ENCODE data around the gene FRMD8. TPM values are rescaled to one million over a fixed set of nuclear protein-coding genes. Genes with fewer than 3 reads are reported as not detected.

FRMD8 gene
- polyA plus RNA-seq, 1 donor from 2014 or later, result 22.2 TPM

GRCh38 chr11:65351511-65351910 is 34.9 kb upstream of the FRMD8 start:
- Histone ChIP-seq H3K4me3 (ENCODE audit: low read length) (no peak overlapping the region), H4K20me1 (ENCODE audit: insufficient read depth) (no peaks in the 10 kb centered on the region), H3K9me3 (ENCODE audit: low read length) (no peaks in the 10 kb centered on the region), H3K36me3 (ENCODE audit: insufficient read depth, low read length) (peaks cover 6% of the 10 kb centered on the region), H3K79me2 (replicated peaks; ENCODE audit: insufficient read depth, low read length) (peaks cover 18% of the 10 kb centered on the region), H3F3A (ENCODE audit: insufficient read depth, low read length, poor library complexity, severe bottlenecking) (peaks cover 6% of the 10 kb centered on the region), H3K27ac (ENCODE audit: low read length) (no peak overlapping the region), H2AFZ (ENCODE audit: low read depth, low read length) (no peak overlapping the region), H3K27me3 (ENCODE audit: insufficient read depth, low read depth, low read length) (no peaks in the 10 kb centered on the region), H3K9me2 (ENCODE audit: insufficient read depth, low read length) (no peaks in the 10 kb centered on the region), H3K9ac (ENCODE audit: low read length) (no peak overlapping the region), H3K4me2 (ENCODE audit: low read length) (no peak overlapping the region)
- TF ChIP-seq SMC3 (conservative IDR thresholded peaks at IDR 0.05; ENCODE audit: poor library complexity) (no peak), RAD21 (conservative IDR thresholded peaks at IDR 0.05) (no peak), MXI1 (conservative IDR thresholded peaks at IDR 0.05; ENCODE audit: poor library complexity, severe bottlenecking) (no peak), TAF1 (IDR thresholded peaks at IDR 0.05; ENCODE audit: low read depth) (no peak), REST (IDR thresholded peaks at IDR 0.05; ENCODE audit: borderline replicate concordance) (no peak)
- TF ChIP-seq, protein P1, sequence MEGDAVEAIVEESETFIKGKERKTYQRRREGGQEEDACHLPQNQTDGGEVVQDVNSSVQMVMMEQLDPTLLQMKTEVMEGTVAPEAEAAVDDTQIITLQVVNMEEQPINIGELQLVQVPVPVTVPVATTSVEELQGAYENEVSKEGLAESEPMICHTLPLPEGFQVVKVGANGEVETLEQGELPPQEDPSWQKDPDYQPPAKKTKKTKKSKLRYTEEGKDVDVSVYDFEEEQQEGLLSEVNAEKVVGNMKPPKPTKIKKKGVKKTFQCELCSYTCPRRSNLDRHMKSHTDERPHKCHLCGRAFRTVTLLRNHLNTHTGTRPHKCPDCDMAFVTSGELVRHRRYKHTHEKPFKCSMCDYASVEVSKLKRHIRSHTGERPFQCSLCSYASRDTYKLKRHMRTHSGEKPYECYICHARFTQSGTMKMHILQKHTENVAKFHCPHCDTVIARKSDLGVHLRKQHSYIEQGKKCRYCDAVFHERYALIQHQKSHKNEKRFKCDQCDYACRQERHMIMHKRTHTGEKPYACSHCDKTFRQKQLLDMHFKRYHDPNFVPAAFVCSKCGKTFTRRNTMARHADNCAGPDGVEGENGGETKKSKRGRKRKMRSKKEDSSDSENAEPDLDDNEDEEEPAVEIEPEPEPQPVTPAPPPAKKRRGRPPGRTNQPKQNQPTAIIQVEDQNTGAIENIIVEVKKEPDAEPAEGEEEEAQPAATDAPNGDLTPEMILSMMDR (IDR thresholded peaks at IDR 0.05; ENCODE audit: poor library complexity, severe bottlenecking), result no peak

DNA sequence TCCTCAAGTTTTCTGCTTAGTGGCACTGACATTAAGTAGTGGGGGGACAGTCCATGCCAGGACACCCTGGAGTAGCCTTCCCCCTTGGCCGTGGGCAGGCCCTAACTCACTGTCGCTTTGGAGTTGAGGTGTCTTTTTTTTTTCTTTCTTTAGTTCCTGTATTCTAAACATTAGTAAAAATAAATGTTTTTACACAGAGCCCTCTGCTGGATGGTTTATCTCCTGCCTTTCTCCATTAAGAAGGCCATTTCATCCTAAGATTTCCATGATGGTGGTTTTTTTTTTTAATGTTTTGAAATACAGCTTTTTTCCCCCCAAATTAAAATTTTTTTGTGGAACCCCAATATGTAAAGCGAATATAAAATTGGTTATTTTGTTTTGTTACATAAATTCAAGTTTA is 33.7 kb upstream of the FRMD8 start:
- Histone ChIP-seq H3K27ac (ENCODE audit: low read length) (no peak overlapping the region), H3K9me3 (ENCODE audit: low read length) (no peaks in the 10 kb centered on the region), H4K20me1 (ENCODE audit: insufficient read depth) (no peaks in the 10 kb centered on the region), H3F3A (ENCODE audit: insufficient read depth, low read length, poor library complexity, severe bottlenecking) (peaks cover 6% of the 10 kb centered on the region), H3K9ac (ENCODE audit: low read length) (no peak overlapping the region), H3K79me2 (replicated peaks; ENCODE audit: insufficient read depth, low read length) (peaks cover 29% of the 10 kb centered on the region), H2AFZ (ENCODE audit: low read depth, low read length) (no peak overlapping the region), H3K9me2 (ENCODE audit: insufficient read depth, low read length) (no peaks in the 10 kb centered on the region), H3K36me3 (ENCODE audit: insufficient read depth, low read length) (peaks cover 6% of the 10 kb centered on the region), H3K4me3 (ENCODE audit: low read length) (no peak overlapping the region), H3K27me3 (ENCODE audit: insufficient read depth, low read depth, low read length) (no peaks in the 10 kb centered on the region), H3K4me2 (ENCODE audit: low read length) (no peak overlapping the region)
- TF ChIP-seq REST (IDR thresholded peaks at IDR 0.05; ENCODE audit: borderline replicate concordance) (no peak), POLR2AphosphoS5 (IDR thresholded peaks at IDR 0.05) (no peak), SMC3 (conservative IDR thresholded peaks at IDR 0.05; ENCODE audit: poor library complexity) (peak; percentile 44), TAF1 (IDR thresholded peaks at IDR 0.05; ENCODE audit: low read depth) (no peak), MXI1 (conservative IDR thresholded peaks at IDR 0.05; ENCODE audit: poor library complexity, severe bottlenecking) (no peak), EP300 (conservative IDR thresholded peaks at IDR 0.05; ENCODE audit: poor library complexity, severe bottlenecking) (no peak), EZH2 (IDR thresholded peaks at IDR 0.05; ENCODE audit: borderline replicate concordance, insufficient read depth, low read length, poor library complexity, severe bottlenecking) (no peak), RAD21 (conservative IDR thresholded peaks at IDR 0.05) (no peak)
- TF ChIP-seq, protein P1 (IDR thresholded peaks at IDR 0.05; ENCODE audit: poor library complexity, severe bottlenecking), result peak; percentile 52

All from neural cell (in vitro differentiated cells).